ENCODE results near the gene RAB33B. TPM values are rescaled to one million over a fixed set of nuclear protein-coding genes. Genes with fewer than 3 reads are reported as not detected.
"Not testable (repeated sequence)": the region's sequence is repeated elsewhere in the genome, so short reads cannot be mapped to it uniquely, and the experiment has no call there.

The RAB33B gene
- total RNA-seq, result 1 to 10 TPM; 8.5 to 9.6 TPM

DNA sequence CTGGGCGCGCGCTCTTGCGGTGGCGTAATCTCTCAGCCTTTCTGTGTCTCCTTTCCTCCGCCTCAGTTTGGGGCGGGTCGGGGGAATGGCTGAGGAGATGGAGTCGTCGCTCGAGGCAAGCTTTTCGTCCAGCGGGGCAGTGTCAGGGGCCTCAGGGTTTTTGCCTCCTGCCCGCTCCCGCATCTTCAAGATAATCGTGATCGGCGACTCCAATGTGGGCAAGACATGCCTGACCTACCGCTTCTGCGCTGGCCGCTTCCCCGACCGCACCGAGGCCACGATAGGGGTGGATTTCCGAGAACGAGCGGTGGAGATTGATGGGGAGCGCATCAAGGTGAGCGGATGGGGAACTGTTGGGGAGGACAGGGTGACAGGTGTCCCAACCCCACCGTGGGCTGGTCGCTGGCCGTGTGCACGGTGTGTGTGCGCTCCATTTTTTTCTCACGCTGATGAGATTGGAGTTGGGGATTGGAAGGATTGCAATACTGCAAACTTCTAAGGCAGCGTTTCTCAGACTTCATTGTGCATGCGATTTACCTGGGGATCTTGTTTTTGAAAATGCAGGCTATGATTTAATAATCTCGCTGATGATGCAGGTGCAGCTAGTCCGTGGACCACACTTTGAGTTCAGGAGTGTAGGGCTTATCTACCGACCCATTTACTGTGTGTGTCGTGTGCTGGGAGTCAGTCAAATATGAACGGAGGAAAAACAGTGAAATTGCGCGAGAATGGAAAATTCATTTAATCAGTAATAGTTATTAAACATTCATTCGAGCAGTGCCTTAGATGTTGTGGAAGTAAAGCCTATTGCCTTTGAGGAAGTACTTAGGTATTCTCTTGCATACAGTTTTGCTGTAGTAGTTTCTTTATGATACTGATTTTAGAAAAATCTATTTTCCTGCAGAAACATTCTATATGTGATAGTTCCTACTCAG is at the start of gene RAB33B:
TSS of gene RAB33B (plus strand) at position 11 of the 935 bp plus-strand sequence. CDS start at position 86, 75 bp downstream.
- Mint-ChIP-seq H3K9me3 (no peaks in the 10 kb centered on the region), H3K4me1 (peaks cover 18% of the 10 kb centered on the region), H3K27ac (peak within 1 kb of the TSS; percentile 98), H3K4me3 (peak within 1 kb of the TSS; percentile 100), H3K36me3 (ENCODE audit: low read depth) (peaks cover 14% of the 10 kb centered on the region), H3K27me3 (no peaks in the 10 kb centered on the region)
- ATAC-seq (replicated peaks), result peak; percentile 7

DNA sequence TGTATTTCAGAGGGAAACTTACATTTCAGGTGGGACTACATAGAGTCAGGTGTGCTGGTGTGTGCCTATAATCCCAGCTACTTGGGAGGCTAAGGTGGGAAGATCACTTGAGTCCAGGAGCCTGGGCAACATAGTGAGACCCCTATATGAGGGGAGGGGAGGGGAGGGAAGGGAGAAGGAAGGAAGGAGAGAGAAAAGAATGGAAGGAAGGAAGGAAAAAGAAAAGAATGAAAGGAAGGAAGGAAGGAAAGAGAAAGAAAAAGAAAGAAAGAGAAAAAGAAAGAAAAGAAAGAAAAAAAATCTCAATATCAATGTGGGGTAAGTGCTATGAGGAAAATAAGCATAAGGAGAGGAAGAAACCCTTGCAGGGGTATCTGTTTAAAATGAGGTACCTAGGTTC is 43.6 kb upstream of the RAB33B start:
- Mint-ChIP-seq H3K27ac (peak overlapping the region; percentile 8), H3K4me3 (no peak overlapping the region), H3K36me3 (ENCODE audit: low read depth) (peaks cover 20% of the 10 kb centered on the region), H3K27me3 (no peaks in the 10 kb centered on the region), H3K4me1 (no peaks in the 10 kb centered on the region), H3K9me3 (no peaks in the 10 kb centered on the region)
- ATAC-seq (replicated peaks), result no peak

DNA sequence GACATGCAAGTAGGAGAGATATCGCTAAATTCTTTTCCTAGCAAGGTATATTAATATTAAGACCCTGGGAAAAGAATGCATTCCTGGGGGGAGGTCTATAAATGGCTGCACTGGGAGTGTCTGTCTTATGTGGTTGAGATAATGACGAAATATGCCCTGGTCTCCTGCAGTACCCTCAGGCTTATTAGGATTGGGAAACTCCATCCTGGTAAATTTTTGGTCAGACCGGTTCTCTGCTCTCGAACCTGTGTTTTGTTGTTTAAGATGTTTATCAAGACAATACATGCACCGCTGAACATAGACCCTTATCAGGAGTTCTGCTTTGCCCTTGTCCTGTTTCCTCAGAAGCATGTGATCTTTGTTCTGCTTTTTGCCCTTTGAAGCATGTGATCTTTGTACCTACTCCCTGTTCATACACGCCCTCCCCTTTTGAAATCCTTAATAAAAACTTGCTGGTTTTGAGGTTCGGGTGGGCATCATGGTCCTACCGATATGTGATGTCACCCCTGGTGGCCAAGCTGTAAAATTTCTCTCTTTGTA is 39.2 kb upstream of the RAB33B start:
- H3K27me3 Mint-ChIP-seq; H3K9me3 Mint-ChIP-seq; H3K4me3 Mint-ChIP-seq; H3K4me1 Mint-ChIP-seq; H3K27ac Mint-ChIP-seq; ATAC-seq (replicated peaks): not testable (repeated sequence)
- H3K36me3 Mint-ChIP-seq (ENCODE audit: low read depth), result peaks cover 30% of the 10 kb centered on the region

DNA sequence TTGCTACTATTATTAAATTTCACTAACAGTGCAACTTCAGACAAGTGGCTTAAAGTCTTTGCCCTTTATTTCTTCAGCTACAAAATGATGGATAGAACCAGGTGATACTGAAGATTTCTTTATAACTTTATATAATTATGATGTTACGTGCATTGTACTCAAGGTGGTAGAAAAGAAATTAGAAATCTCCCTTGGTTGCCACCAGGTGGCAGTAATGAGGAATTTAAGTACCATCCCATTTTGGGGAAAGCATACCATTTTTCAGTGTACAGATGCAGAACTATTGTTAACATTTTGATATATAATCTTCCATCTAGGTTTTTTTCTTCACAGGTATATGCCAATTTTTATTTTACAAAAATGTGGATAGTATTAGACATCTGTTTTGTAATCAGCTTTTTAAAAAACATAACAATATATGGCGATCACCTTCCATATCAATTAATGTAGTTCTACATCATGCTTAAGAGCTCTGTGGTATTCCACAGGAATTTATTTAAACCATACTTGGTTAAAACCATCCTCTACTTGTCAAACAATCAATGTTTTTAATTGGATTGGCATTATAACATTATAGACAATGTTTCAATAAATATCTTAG is 37.7 kb upstream of the RAB33B start:
- Mint-ChIP-seq H3K9me3 (no peaks in the 10 kb centered on the region), H3K4me3 (no peak overlapping the region), H3K36me3 (ENCODE audit: low read depth) (peaks cover 36% of the 10 kb centered on the region), H3K27ac (no peak overlapping the region), H3K27me3 (no peaks in the 10 kb centered on the region), H3K4me1 (peaks cover 5% of the 10 kb centered on the region)
- no peak for ATAC-seq (replicated peaks)

DNA sequence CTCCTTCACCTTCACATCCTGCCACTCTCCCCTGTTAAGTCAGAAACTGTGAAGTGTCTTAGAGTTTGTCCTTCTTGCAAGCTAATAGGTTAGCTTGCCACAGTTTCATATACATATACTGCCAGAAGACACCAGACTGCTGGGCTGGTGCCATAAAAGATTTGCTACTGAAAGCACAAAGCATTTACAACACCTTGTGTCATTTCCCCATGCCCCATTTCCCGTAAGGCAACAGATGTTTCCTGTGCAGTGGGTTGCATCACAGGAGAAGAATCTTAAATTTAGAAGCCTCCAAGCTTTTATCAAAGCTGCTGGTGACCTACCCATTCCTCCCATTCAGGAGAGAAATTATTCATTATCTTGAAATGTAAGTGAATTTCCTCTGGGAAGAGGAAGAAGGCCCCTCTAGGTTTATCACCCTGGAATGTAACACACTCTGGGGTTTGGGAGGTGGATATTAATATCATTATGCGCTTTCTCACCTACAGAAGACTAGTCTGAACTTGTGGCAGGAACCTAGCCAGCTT is 34.5 kb upstream of the RAB33B start:
- H3K4me1 Mint-ChIP-seq, result peaks cover 5% of the 10 kb centered on the region
- ATAC-seq (replicated peaks), result peak; percentile 24
- no peak overlapping the region for H3K4me3 Mint-ChIP-seq
- peaks cover 22% of the 10 kb centered on the region for H3K36me3 Mint-ChIP-seq (ENCODE audit: low read depth)
- peaks cover 4% of the 10 kb centered on the region for H3K9me3 Mint-ChIP-seq
- no peaks in the 10 kb centered on the region for H3K27me3 Mint-ChIP-seq
- H3K27ac Mint-ChIP-seq, result no peak overlapping the region

DNA sequence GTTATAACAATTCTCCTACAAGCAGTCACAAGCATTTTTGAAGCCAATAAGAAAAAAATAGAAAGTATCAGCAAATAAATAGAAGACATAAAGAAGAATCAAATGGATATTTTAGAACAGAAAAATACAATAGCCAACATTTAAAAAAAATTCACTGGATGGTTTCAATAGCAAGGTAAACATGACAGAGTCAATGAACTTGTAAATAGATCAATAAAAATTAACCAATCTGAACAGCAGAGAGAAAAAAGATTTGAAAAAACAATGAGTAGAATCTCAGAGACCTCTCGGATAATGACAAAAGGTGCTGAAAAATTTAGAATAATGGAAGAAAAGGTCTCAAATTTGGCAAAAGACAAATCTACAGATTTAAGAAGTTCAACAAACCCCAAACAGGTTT is 33.3 kb upstream of the RAB33B start:
- ATAC-seq (replicated peaks), result no peak
- H3K27ac Mint-ChIP-seq, result no peak overlapping the region

DNA sequence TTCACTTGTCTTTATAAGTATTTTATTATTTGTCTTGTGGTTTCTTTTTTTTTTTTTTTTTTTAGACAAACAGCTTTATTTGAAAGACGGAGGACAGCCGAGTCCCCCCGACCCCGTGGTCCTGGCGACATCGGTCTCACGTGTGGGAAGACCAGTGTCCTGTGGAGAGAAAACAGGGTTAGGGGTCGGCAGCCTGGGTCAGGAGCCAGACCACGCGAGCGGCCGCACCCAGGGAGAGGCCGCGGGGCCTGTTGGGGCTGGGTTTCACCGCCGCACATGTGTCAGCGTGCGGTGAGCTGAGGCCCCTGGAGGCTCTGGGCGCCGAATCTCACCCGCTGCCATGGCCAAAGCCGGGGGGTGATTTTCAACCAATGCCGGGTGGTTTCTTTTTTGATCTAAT is 17.8 kb upstream of the RAB33B start:
- Mint-ChIP-seq H3K4me3 (no peak overlapping the region), H3K4me1 (no peaks in the 10 kb centered on the region), H3K27me3 (no peaks in the 10 kb centered on the region), H3K9me3 (peaks cover 3% of the 10 kb centered on the region), H3K36me3 (ENCODE audit: low read depth) (peaks cover 19% of the 10 kb centered on the region), H3K27ac (no peak overlapping the region)
- ATAC-seq (replicated peaks), result no peak

More for the DNA sequence above, 33.3 kb upstream of the RAB33B start:
- no peak overlapping the region for H3K4me3 Mint-ChIP-seq
- peaks cover 4% of the 10 kb centered on the region for H3K9me3 Mint-ChIP-seq
- no peaks in the 10 kb centered on the region for H3K27me3 Mint-ChIP-seq
- H3K36me3 Mint-ChIP-seq (ENCODE audit: low read depth), result peaks cover 16% of the 10 kb centered on the region
- peaks cover 5% of the 10 kb centered on the region for H3K4me1 Mint-ChIP-seq

DNA sequence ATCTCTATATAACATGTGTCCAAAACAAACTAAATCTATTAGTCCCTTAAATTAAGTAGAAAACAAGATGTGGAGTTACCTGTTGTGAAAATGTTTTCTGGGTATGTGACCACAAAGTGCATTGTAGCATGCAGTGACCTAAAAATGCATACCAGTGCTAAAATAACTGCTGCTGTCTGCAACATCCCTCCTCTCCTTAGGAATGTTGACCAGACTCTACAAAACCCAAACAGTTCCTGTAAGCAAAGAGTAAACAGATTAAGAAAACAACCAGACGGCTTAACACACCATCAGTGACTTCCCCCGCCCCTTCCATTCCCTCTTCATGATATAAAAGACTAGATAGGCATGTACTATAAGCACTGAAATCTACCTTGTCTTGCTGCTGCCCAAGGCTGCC is 15.8 kb upstream of the RAB33B start:
- ATAC-seq (replicated peaks), result no peak
- Mint-ChIP-seq H3K27ac (no peak overlapping the region), H3K4me3 (no peak overlapping the region), H3K36me3 (ENCODE audit: low read depth) (peaks cover 15% of the 10 kb centered on the region), H3K4me1 (no peaks in the 10 kb centered on the region), H3K9me3 (peaks cover 3% of the 10 kb centered on the region), H3K27me3 (no peaks in the 10 kb centered on the region)

DNA sequence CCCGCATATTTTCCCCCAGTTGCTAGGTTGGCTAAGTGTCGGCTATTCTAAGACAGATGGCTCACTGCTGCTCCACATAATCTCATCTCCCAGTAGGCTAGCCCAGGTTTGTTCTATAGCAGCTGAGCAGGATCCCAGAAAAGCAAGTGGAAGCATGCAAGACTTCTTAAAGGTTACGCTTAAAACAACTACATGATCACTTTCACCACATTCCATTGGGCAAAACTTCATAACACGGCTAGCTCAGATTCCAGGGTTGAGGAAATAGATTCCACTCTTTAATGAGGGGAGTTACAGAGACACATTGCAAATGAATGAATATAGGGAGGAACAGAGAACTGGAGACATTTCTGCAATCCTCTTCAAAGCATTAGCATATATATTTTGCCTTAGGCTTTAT is 12.9 kb upstream of the RAB33B start:
- Mint-ChIP-seq H3K27ac (no peak overlapping the region), H3K4me3 (no peak overlapping the region), H3K27me3 (no peaks in the 10 kb centered on the region)

DNA sequence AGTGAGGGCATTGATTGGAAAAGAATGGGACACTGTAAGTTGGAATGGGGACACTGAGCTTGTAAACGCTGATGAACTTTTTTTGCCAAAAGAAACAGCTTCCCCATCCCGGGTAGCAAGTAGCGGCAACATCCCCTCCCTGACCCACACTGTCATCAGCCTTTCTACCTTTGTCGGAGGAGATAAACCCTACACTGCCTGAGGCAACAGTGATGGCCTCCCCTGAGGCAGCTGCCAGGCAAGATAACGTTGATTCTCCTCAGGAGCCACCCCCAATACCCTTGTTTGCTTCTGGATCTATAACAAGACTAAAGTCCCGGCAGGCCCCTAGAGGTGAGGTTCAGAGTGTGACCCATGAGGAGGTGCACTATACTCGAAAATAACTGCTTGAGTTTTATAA is 10.3 kb upstream of the RAB33B start:
- no peaks in the 10 kb centered on the region for H3K9me3 Mint-ChIP-seq
- H3K36me3 Mint-ChIP-seq (ENCODE audit: low read depth), result no peaks in the 10 kb centered on the region
- H3K27me3 Mint-ChIP-seq, result no peaks in the 10 kb centered on the region
- ATAC-seq (replicated peaks), result no peak
- no peak overlapping the region for H3K4me3 Mint-ChIP-seq
- no peaks in the 10 kb centered on the region for H3K4me1 Mint-ChIP-seq
- no peak overlapping the region for H3K27ac Mint-ChIP-seq

More for the DNA sequence above, 12.9 kb upstream of the RAB33B start:
- Mint-ChIP-seq H3K9me3 (peaks cover 3% of the 10 kb centered on the region), H3K36me3 (ENCODE audit: low read depth) (peaks cover 15% of the 10 kb centered on the region), H3K4me1 (no peaks in the 10 kb centered on the region)
- no peak for ATAC-seq (replicated peaks)

DNA sequence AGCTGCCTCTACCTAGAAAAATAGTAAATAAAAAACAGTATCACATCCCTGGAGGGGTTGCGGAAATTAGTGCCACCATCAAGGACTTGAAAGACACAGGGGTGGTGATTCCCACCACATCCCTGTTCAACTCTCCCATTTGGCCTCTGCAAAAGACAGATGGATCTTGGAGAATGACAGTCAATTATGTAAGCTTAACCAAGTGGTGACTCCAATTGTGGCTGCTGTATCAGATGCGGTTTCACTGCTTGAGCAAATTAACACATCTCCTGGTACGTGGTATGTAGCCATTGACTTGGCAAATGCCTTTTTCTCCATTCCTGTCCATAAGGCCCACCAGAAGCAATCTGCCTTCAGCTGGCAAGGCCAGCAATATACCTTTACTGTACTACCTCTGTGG is 9.0 kb upstream of the RAB33B start:
- not testable (repeated sequence) for H3K27ac Mint-ChIP-seq; H3K9me3 Mint-ChIP-seq; H3K27me3 Mint-ChIP-seq; H3K4me1 Mint-ChIP-seq; H3K36me3 Mint-ChIP-seq (ENCODE audit: low read depth); H3K4me3 Mint-ChIP-seq; ATAC-seq (replicated peaks)

DNA sequence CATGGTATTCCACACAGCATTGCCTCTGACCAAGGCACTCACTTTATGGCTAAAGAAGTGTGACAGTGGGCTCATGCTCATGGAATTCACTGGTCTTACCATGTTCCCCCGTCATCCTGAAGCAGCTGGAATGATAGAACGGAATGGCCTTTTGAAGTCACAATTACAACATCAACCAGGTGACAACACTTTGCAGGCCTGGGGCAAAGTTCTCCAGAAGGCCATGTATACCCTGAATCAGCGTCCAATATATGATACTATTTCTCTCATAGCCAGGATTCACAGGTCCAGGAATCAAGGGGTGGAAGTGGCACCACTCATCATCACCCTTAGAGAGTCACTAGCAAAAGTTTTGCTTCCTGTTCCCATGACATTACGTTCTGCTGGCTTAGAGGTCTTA is 6.8 kb upstream of the RAB33B start:
- not testable (repeated sequence) for H3K36me3 Mint-ChIP-seq (ENCODE audit: low read depth)

DNA sequence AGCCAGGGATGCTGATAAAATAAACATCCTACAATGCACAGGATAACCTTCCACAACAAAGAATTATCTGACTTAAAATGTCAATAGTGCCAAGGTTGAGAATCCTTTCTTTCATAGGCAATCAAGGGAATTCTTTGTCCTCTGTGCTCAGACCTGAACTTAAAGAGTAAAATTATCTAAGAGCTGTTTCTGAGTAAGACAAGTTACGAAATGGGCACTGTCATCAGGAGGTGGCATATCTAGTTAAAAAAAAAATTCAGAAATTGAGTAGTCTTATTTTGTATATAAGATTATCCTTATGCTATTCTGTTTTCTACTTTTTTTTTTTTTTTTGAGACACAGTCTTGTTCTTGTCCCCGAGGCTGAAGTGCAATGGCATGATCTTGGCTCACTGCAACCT is 3.3 kb upstream of the RAB33B start:
- H3K27ac Mint-ChIP-seq, result no peak overlapping the region
- H3K4me3 Mint-ChIP-seq, result no peak overlapping the region
- peaks cover 7% of the 10 kb centered on the region for H3K36me3 Mint-ChIP-seq (ENCODE audit: low read depth)
- peaks cover 3% of the 10 kb centered on the region for H3K4me1 Mint-ChIP-seq
- H3K9me3 Mint-ChIP-seq, result no peaks in the 10 kb centered on the region
- no peaks in the 10 kb centered on the region for H3K27me3 Mint-ChIP-seq
- ATAC-seq (replicated peaks), result no peak

More for the DNA sequence above, 6.8 kb upstream of the RAB33B start:
- H3K27ac Mint-ChIP-seq; H3K27me3 Mint-ChIP-seq; ATAC-seq (replicated peaks); H3K4me1 Mint-ChIP-seq; H3K9me3 Mint-ChIP-seq; H3K4me3 Mint-ChIP-seq: not testable (repeated sequence)

DNA sequence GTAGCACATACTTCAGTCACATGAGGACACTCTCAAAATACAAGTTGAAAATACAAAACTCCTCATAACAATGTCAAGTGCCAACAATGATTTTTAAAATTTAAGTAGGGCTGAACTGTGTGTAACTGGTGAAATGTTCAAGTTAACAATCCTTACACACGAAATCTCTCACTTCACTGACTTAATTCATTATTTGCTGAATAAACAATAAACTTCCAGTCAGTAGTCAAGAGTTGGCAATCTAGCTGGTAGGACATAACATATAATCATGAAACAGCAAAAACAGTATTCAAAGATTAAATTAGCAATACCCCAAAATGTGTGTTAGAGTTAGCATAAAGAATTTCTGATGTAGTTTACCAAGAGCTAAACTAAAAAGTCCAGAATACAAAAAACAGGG is 1.9 kb upstream of the RAB33B start:
- no peaks in the 10 kb centered on the region for H3K27me3 Mint-ChIP-seq
- no peak for ATAC-seq (replicated peaks)
- H3K4me3 Mint-ChIP-seq, result peak overlapping the region; percentile 100
- no peak overlapping the region for H3K27ac Mint-ChIP-seq
- H3K4me1 Mint-ChIP-seq, result peaks cover 10% of the 10 kb centered on the region
- H3K36me3 Mint-ChIP-seq (ENCODE audit: low read depth), result peaks cover 7% of the 10 kb centered on the region
- no peaks in the 10 kb centered on the region for H3K9me3 Mint-ChIP-seq

DNA sequence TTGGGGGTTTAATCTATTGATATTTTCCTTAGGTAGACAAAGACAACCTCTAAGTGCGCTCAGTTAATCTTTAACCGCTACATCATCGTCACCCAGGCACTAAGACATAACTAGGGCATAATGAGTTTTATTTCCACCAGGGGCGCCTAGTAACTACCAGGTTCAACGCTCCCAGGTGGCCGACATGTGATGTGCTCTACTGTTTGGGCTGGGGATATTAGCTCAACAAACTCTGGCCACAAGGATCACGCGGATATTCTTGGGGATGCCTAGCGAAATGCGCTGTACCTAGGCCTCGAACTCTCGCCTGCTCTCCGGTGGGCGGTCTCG is 915 bp upstream of the RAB33B start:
- Mint-ChIP-seq H3K4me3 (peak overlapping the region; percentile 100), H3K4me1 (peaks cover 12% of the 10 kb centered on the region), H3K36me3 (ENCODE audit: low read depth) (peaks cover 7% of the 10 kb centered on the region), H3K9me3 (no peaks in the 10 kb centered on the region), H3K27ac (peak overlapping the region; percentile 98), H3K27me3 (no peaks in the 10 kb centered on the region)
- peak; percentile 55 for ATAC-seq (replicated peaks)

All from activated T-helper 17 cell treated with anti-CD3 and anti-CD28 coated beads, Interleukin-2, amount 50 U/mL, for 72 hours (primary cell).